ENCODE results near the gene EPS15.

The EPS15 gene

GRCh38 chr1:51517361-51518032 is 1.6 kb downstream of the EPS15 start:
- H3K36me3 ChIP-seq (ENCODE audit: control insufficient read depth in 2 of 2, insufficient read depth in 1 of 2, low read length in 2 of 2): no peaks in the 10 kb centered on the region
- TF ChIP-seq ZNF19 (tag by site-specific recombination; IDR thresholded peaks at IDR 0.05; ENCODE audit: low read depth) (no peak), ZSCAN23 (tag by site-specific recombination; IDR thresholded peaks at IDR 0.05) (no peak), KLF17 (tag by site-specific recombination; IDR thresholded peaks at IDR 0.05) (no peak), PRDM6 (tag by site-specific recombination; IDR thresholded peaks at IDR 0.05) (peak; percentile 99), ZBTB44 (tag by site-specific recombination; IDR thresholded peaks at IDR 0.05) (peak; percentile 18; the same call in 1 of the 2 replicates), KLF9 (tag by site-specific recombination; IDR thresholded peaks at IDR 0.05; ENCODE audit: low read depth) (no peak), ZNF2 (tag by site-specific recombination; IDR thresholded peaks at IDR 0.05) (0 out of 2 replicates have a peak, but pooled peaks have one; percentile 12), PRDM1 (tag by site-specific recombination; IDR thresholded peaks at IDR 0.05) (peak; percentile 49; the same call in 1 of the 2 replicates), OSR2 (tag by site-specific recombination; IDR thresholded peaks at IDR 0.05) (peak; percentile 61; the same call in 1 of the 2 replicates), MEIS1 (CRISPR knock-in tag; IDR thresholded peaks at IDR 0.05; ENCODE audit: borderline replicate concordance) (no peak)
- TF ChIP-seq, protein P1, sequence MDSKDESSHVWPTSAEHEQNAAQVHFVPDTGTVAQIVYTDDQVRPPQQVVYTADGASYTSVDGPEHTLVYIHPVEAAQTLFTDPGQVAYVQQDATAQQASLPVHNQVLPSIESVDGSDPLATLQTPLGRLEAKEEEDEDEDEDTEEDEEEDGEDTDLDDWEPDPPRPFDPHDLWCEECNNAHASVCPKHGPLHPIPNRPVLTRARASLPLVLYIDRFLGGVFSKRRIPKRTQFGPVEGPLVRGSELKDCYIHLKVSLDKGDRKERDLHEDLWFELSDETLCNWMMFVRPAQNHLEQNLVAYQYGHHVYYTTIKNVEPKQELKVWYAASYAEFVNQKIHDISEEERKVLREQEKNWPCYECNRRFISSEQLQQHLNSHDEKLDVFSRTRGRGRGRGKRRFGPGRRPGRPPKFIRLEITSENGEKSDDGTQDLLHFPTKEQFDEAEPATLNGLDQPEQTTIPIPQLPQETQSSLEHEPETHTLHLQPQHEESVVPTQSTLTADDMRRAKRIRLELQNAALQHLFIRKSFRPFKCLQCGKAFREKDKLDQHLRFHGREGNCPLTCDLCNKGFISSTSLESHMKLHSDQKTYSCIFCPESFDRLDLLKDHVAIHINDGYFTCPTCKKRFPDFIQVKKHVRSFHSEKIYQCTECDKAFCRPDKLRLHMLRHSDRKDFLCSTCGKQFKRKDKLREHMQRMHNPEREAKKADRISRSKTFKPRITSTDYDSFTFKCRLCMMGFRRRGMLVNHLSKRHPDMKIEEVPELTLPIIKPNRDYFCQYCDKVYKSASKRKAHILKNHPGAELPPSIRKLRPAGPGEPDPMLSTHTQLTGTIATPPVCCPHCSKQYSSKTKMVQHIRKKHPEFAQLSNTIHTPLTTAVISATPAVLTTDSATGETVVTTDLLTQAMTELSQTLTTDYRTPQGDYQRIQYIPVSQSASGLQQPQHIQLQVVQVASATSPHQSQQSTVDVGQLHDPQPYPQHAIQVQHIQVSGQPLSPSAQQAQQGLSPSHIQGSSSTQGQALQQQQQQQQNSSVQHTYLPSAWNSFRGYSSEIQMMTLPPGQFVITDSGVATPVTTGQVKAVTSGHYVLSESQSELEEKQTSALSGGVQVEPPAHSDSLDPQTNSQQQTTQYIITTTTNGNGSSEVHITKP (tag by site-specific recombination; IDR thresholded peaks at IDR 0.05): peak; percentile 76
- ChIA-PET POLR2A (interaction anchor here (0.8 kb wide), 1 partner anchor 29 kb away, joined by 3 read pairs; no protein-coding TSS in a partner anchor), CTCF (interaction anchor here (0.7 to 0.8 kb wide), 2 partner anchors 52 to 73 kb away, joined by 3 read pairs; no protein-coding TSS in a partner anchor)
- H3K9me3 ChIP-seq (ENCODE audit: control insufficient read depth, insufficient read depth, low read depth, low read length): no peaks in the 10 kb centered on the region
- peak overlapping the region; percentile 89 for H3K27ac ChIP-seq (ENCODE audit: extremely low read depth, low read depth, low read length)
- H3K4me1 ChIP-seq (ENCODE audit: control insufficient read depth, insufficient read depth, low read length): peaks cover 13% of the 10 kb centered on the region
- H3K4me3 ChIP-seq (ENCODE audit: low read depth, low read length): peak overlapping the region; percentile 95

DNA sequence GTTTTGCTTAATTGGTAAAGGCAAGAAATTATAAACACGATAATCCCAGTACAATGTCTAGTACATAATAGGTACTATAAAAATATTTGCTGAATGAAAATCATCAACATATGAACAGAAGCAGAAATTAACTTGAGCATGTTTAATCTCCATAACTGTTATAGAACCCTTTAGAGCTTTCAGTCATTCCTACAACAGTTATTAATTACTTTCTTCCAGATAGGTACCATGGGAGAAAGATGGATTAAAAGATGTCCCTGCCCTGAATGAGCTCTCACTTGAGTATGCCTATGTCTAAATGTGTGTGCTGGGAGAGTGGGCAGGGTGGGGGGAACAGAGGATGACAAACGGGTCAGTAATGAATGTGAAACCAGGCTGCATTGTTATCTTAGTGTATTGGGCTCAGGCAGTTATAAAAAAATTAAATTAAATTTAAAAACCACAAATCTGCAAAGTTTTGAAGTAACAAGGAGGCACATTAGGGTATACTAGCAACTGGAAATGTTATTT is 2.4 kb downstream of the EPS15 start:
- peaks cover 17% of the 10 kb centered on the region for H3K4me1 ChIP-seq (ENCODE audit: control insufficient read depth, insufficient read depth, low read length)
- TF ChIP-seq PRDM1 (tag by site-specific recombination; IDR thresholded peaks at IDR 0.05) (0 out of 2 replicates have a peak, but pooled peaks have one; percentile 33), ZNF747 (tag by site-specific recombination; IDR thresholded peaks at IDR 0.05) (no peak), ZBTB20 (tag by site-specific recombination; IDR thresholded peaks at IDR 0.05) (0 out of 2 replicates have a peak, but pooled peaks have one; percentile 20), EGR2 (tag by site-specific recombination; IDR thresholded peaks at IDR 0.05; ENCODE audit: low read depth) (no peak)
- TF ChIP-seq, protein P2, sequence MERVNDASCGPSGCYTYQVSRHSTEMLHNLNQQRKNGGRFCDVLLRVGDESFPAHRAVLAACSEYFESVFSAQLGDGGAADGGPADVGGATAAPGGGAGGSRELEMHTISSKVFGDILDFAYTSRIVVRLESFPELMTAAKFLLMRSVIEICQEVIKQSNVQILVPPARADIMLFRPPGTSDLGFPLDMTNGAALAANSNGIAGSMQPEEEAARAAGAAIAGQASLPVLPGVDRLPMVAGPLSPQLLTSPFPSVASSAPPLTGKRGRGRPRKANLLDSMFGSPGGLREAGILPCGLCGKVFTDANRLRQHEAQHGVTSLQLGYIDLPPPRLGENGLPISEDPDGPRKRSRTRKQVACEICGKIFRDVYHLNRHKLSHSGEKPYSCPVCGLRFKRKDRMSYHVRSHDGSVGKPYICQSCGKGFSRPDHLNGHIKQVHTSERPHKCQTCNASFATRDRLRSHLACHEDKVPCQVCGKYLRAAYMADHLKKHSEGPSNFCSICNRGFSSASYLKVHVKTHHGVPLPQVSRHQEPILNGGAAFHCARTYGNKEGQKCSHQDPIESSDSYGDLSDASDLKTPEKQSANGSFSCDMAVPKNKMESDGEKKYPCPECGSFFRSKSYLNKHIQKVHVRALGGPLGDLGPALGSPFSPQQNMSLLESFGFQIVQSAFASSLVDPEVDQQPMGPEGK (tag by site-specific recombination; IDR thresholded peaks at IDR 0.05): 0 out of 2 replicates have a peak, but pooled peaks have one; percentile 17
- peak overlapping the region; percentile 95 for H3K4me3 ChIP-seq (ENCODE audit: low read depth, low read length)
- H3K36me3 ChIP-seq (ENCODE audit: control insufficient read depth in 2 of 2, insufficient read depth in 1 of 2, low read length in 2 of 2): no peaks in the 10 kb centered on the region
- no peaks in the 10 kb centered on the region for H3K9me3 ChIP-seq (ENCODE audit: control insufficient read depth, insufficient read depth, low read depth, low read length)
- CTCF ChIA-PET: interaction anchor here (0.8 to 1.0 kb wide), 4 partner anchors 18 to 252 kb away, joined by 3 to 7 read pairs (median 4); no protein-coding TSS in a partner anchor
- H3K27ac ChIP-seq (ENCODE audit: extremely low read depth, low read depth, low read length): no peak overlapping the region
- POLR2A ChIA-PET: interaction anchor here (0.6 kb wide), 1 partner anchor 92 kb away, joined by 3 read pairs; no protein-coding TSS in a partner anchor
